Measurements from ENCODE around the gene SDR42E1.

DNA sequence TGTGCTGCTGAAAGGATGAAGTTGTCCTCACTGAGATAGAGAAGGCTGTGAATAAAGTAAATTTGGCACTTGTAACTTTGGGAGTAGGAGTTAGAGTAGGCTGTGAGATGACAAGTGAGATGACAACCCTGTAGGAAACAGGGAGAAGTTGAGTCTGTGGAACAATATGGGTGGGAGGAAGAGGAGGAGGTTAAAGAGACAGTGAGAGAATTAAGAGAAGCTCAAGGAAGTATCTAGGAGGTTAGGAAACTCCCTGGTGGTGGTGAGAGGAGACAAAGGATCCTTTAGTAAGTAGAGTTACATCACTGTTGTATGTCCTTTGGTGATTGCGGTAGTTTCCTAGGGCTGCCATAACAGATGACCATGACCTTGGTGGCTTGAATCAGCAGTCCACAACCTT is 13.0 kb upstream of the SDR42E1 start:
- TF ChIP-seq, protein P1, sequence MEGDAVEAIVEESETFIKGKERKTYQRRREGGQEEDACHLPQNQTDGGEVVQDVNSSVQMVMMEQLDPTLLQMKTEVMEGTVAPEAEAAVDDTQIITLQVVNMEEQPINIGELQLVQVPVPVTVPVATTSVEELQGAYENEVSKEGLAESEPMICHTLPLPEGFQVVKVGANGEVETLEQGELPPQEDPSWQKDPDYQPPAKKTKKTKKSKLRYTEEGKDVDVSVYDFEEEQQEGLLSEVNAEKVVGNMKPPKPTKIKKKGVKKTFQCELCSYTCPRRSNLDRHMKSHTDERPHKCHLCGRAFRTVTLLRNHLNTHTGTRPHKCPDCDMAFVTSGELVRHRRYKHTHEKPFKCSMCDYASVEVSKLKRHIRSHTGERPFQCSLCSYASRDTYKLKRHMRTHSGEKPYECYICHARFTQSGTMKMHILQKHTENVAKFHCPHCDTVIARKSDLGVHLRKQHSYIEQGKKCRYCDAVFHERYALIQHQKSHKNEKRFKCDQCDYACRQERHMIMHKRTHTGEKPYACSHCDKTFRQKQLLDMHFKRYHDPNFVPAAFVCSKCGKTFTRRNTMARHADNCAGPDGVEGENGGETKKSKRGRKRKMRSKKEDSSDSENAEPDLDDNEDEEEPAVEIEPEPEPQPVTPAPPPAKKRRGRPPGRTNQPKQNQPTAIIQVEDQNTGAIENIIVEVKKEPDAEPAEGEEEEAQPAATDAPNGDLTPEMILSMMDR (IDR thresholded peaks at IDR 0.05): no peak
- TF ChIP-seq POLR2AphosphoS5 (IDR thresholded peaks at IDR 0.05; ENCODE audit: insufficient read depth in 1 of 2, low read depth in 1 of 2): no peak
